Measurements from ENCODE around the gene ZNF428.

Gene ZNF428

GRCh38 chr19:43634872-43635560 is 15.6 kb upstream of the ZNF428 start:
- no peak for DNase-seq (ENCODE audit: low read depth in 1 of 2, low spot score in 1 of 2)
- H3K4me3 ChIP-seq (replicated peaks; ENCODE audit: insufficient read depth, low read length), result no peak overlapping the region
- TF ChIP-seq SPI1 (IDR thresholded peaks at IDR 0.05; ENCODE audit: borderline replicate concordance, low read depth) (no peak), CTCF (IDR thresholded peaks at IDR 0.05; ENCODE audit: insufficient read depth, low read length) (no peak)

GRCh38 chr19:43634506-43634871 is 15.1 kb upstream of the ZNF428 start:
- Histone ChIP-seq H3K27me3 (ENCODE audit: insufficient read depth, poor library complexity, severe bottlenecking) (peaks cover 27% of the 10 kb centered on the region), H3K27ac (replicated peaks) (no peak overlapping the region), H3K4me3 (replicated peaks; ENCODE audit: insufficient read depth, low read length) (no peak overlapping the region)
- TF ChIP-seq SPI1 (IDR thresholded peaks at IDR 0.05; ENCODE audit: borderline replicate concordance, low read depth) (no peak), CTCF (IDR thresholded peaks at IDR 0.05; ENCODE audit: insufficient read depth, low read length) (no peak), GABPA (IDR thresholded peaks at IDR 0.05; ENCODE audit: low read depth) (no peak), POLR2AphosphoS5 (IDR thresholded peaks at IDR 0.05; ENCODE audit: low read depth) (no peak), REST (IDR thresholded peaks at IDR 0.05; ENCODE audit: insufficient replicate concordance, low read depth) (no peak)
- no peak for DNase-seq (ENCODE audit: low read depth in 1 of 2, low spot score in 1 of 2)

More at GRCh38 chr19:43634872-43635560, 15.6 kb upstream of the ZNF428 start:
- peaks cover 29% of the 10 kb centered on the region for H3K27me3 ChIP-seq (ENCODE audit: insufficient read depth, poor library complexity, severe bottlenecking)
- H3K27ac ChIP-seq (replicated peaks), result no peak overlapping the region

- H3K27me3 ChIP-seq (ENCODE audit: insufficient read depth, poor library complexity, severe bottlenecking), result peaks cover 25% of the 10 kb centered on the region
Measured at GRCh38 chr19:43634068-43634467, 14.6 kb upstream of the ZNF428 start.

GRCh38 chr19:43633520-43633919 is 14.1 kb upstream of the ZNF428 start:
- Histone ChIP-seq H3K4me3 (replicated peaks; ENCODE audit: insufficient read depth, low read length) (no peak overlapping the region), H3K27me3 (ENCODE audit: insufficient read depth, poor library complexity, severe bottlenecking) (peaks cover 20% of the 10 kb centered on the region), H3K27ac (replicated peaks) (no peak overlapping the region)
- no peak for TF ChIP-seq CTCF (IDR thresholded peaks at IDR 0.05; ENCODE audit: insufficient read depth, low read length)
- DNase-seq (ENCODE audit: low read depth in 1 of 2, low spot score in 1 of 2), result no peak

More at GRCh38 chr19:43634068-43634467, 14.6 kb upstream of the ZNF428 start:
- Histone ChIP-seq H3K4me3 (replicated peaks; ENCODE audit: insufficient read depth, low read length) (no peak overlapping the region), H3K27ac (replicated peaks) (no peak overlapping the region)
- TF ChIP-seq SPI1 (IDR thresholded peaks at IDR 0.05; ENCODE audit: borderline replicate concordance, low read depth) (no peak), POLR2AphosphoS5 (IDR thresholded peaks at IDR 0.05; ENCODE audit: low read depth) (no peak)
- DNase-seq (ENCODE audit: low read depth in 1 of 2, low spot score in 1 of 2), result no peak

- Histone ChIP-seq H3K27me3 (ENCODE audit: insufficient read depth, poor library complexity, severe bottlenecking) (peaks cover 6% of the 10 kb centered on the region), H3K27ac (replicated peaks) (no peak overlapping the region), H3K4me3 (replicated peaks; ENCODE audit: insufficient read depth, low read length) (no peak overlapping the region)
- no peak for DNase-seq (ENCODE audit: low read depth in 1 of 2, low spot score in 1 of 2)
- TF ChIP-seq POLR2AphosphoS5 (IDR thresholded peaks at IDR 0.05; ENCODE audit: low read depth), result no peak
- TF ChIP-seq GABPA (IDR thresholded peaks at IDR 0.05; ENCODE audit: low read depth), result no peak
- TF ChIP-seq CTCF (IDR thresholded peaks at IDR 0.05; ENCODE audit: insufficient read depth, low read length), result no peak
- no peak for TF ChIP-seq REST (IDR thresholded peaks at IDR 0.05; ENCODE audit: insufficient replicate concordance, low read depth)
- no peak for TF ChIP-seq SPI1 (IDR thresholded peaks at IDR 0.05; ENCODE audit: borderline replicate concordance, low read depth)
Measured at GRCh38 chr19:43631491-43631890, 12.1 kb upstream of the ZNF428 start.
